HEK293 (cell line): Measurements from ENCODE around the gene CHD1.
A peak's percentile ranks its signal among the peaks of the same experiment; 100 is the strongest.

Experiments used
- CTCF ChIA-PET: fragments of 350-600 bp; formaldehyde crosslinking; extraction: SDS; loops from one replicate; lab custom pipeline; 2021; ENCODE audit warnings: antibody characterized with exemption; lab: Yijun Ruan, JAX
- POLR2A ChIA-PET: fragments of 300-600 bp; formaldehyde crosslinking; extraction: SDS; loops from one replicate; lab custom pipeline; 2020; ENCODE audit warnings: antibody characterized with exemption, inconsistent platforms; lab: Yijun Ruan, JAX
- H3K27ac ChIP-seq: fragments of 200-500 bp; sonication (Bioruptor generic); 2 replicates; pipeline ENCODE4 v1.5.1; 2014; ENCODE audit warnings: low read depth, low read length, control low read depth, inconsistent platforms; ENCODE audit errors: extremely low read depth
- H3K36me3 ChIP-seq, 2 experiments: fragments of 200-500 bp in 1 of 2; sonication (Bioruptor generic) in 1 of 2; 1 replicate in 1 of 2; 2 replicates in 1 of 2; pipeline ENCODE4 v1.5.1; 2014 to 2017; ENCODE audit warnings: inconsistent platforms in 2 of 2, low read length in 2 of 2; ENCODE audit not compliant: control insufficient read depth in 2 of 2, insufficient read depth in 1 of 2
- H3K4me1 ChIP-seq: fragments of 200-500 bp; sonication (Bioruptor generic); 2 replicates; pipeline ENCODE4 v1.5.1; 2014; ENCODE audit warnings: mild to moderate bottlenecking, low read length, inconsistent platforms; ENCODE audit not compliant: control insufficient read depth, insufficient read depth
- H3K4me3 ChIP-seq: 2 replicates; pipeline ENCODE4 v1.5.1; 2011; ENCODE audit warnings: low read depth, mild to moderate bottlenecking, control low read depth, low read length, moderate library complexity
- H3K9me3 ChIP-seq: fragments of 200-500 bp; sonication (Bioruptor generic); 2 replicates; pipeline ENCODE4 v1.5.1; 2014; ENCODE audit warnings: low read depth, low read length, inconsistent platforms; ENCODE audit not compliant: control insufficient read depth, insufficient read depth
- FEZF1 ChIP-seq: fragments of 450-650 bp; formaldehyde crosslinking; IDR thresholded peaks from 2 replicates; pipeline ENCODE4 v1.5.1; 2016; ENCODE audit warnings: missing biosample characterization, missing genetic modification characterization
- KLF1 ChIP-seq: fragments of 450-650 bp; formaldehyde crosslinking; IDR thresholded peaks from 2 replicates; pipeline ENCODE4 v1.5.1; 2016; ENCODE audit warnings: missing biosample characterization, missing genetic modification characterization
- MZF1 ChIP-seq: fragments of 450-650 bp; formaldehyde crosslinking; IDR thresholded peaks from 2 replicates; pipeline ENCODE4 v1.5.1; 2017; ENCODE audit warnings: missing biosample characterization, missing genetic modification characterization, borderline replicate concordance
- SP7 ChIP-seq: fragments of 450-650 bp; formaldehyde crosslinking; IDR thresholded peaks from 2 replicates; pipeline ENCODE4 v1.5.1; 2016; ENCODE audit warnings: missing biosample characterization, missing genetic modification characterization
- ZBTB48 ChIP-seq: fragments of 450-650 bp; formaldehyde crosslinking; IDR thresholded peaks from 2 replicates; pipeline ENCODE4 v1.5.1; 2016; ENCODE audit warnings: missing biosample characterization, missing genetic modification characterization
- ZEB2 ChIP-seq: fragments of 450-650 bp; formaldehyde crosslinking; IDR thresholded peaks from 2 replicates; pipeline ENCODE4 v1.5.1; 2016; ENCODE audit warnings: missing biosample characterization, missing genetic modification characterization
- ZFHX2 ChIP-seq: fragments of 450-650 bp; formaldehyde crosslinking; conservative IDR thresholded peaks from 2 replicates; pipeline ENCODE4 v1.5.1; 2016; ENCODE audit warnings: missing biosample characterization, missing genetic modification characterization
- ZNF211 ChIP-seq: fragments of 450-650 bp; formaldehyde crosslinking; IDR thresholded peaks from 2 replicates; pipeline ENCODE4 v1.5.1; 2016; ENCODE audit warnings: low read depth, missing biosample characterization, missing genetic modification characterization
- ZNF266 ChIP-seq: fragments of 450-650 bp; formaldehyde crosslinking; IDR thresholded peaks from 2 replicates; pipeline ENCODE4 v1.5.1; 2016; ENCODE audit warnings: missing biosample characterization, missing genetic modification characterization, low read depth
- ZNF350 ChIP-seq: fragments of 450-650 bp; formaldehyde crosslinking; IDR thresholded peaks from 2 replicates; pipeline ENCODE4 v1.5.0; 2017; ENCODE audit warnings: missing biosample characterization, mild to moderate bottlenecking, missing genetic modification characterization
- ZNF571 ChIP-seq: fragments of 450-650 bp; formaldehyde crosslinking; IDR thresholded peaks from 2 replicates; pipeline ENCODE4 v1.5.0; 2017; ENCODE audit warnings: missing biosample characterization, missing genetic modification characterization
- ZNF600 ChIP-seq: fragments of 450-650 bp; formaldehyde crosslinking; IDR thresholded peaks from 2 replicates; pipeline ENCODE4 v1.5.1; 2016; ENCODE audit warnings: missing biosample characterization, missing genetic modification characterization
- ZNF660 ChIP-seq: fragments of 450-650 bp; IDR thresholded peaks from 2 replicates; pipeline ENCODE4 v1.5.1; 2018; ENCODE audit warnings: missing biosample characterization, mild to moderate bottlenecking, missing genetic modification characterization
- ZNF843 ChIP-seq: fragments of 450-650 bp; formaldehyde crosslinking; IDR thresholded peaks from 2 replicates; pipeline ENCODE4 v1.5.1; 2016; ENCODE audit warnings: missing biosample characterization, missing genetic modification characterization
- ZSCAN30 ChIP-seq: fragments of 450-650 bp; IDR thresholded peaks from 2 replicates; pipeline ENCODE4 v1.5.1; 2018; ENCODE audit warnings: missing biosample characterization, mild to moderate bottlenecking, missing genetic modification characterization, moderate library complexity
- TF ChIP-seq, protein P1 (sequence below): fragments of 450-650 bp; formaldehyde crosslinking; IDR thresholded peaks from 2 replicates; pipeline ENCODE4 v1.5.1; 2016; ENCODE audit warnings: missing biosample characterization, missing genetic modification characterization
- TF ChIP-seq, protein P2 (sequence below): fragments of 450-650 bp; formaldehyde crosslinking; IDR thresholded peaks from 2 replicates; pipeline ENCODE4 v1.5.1; 2017; ENCODE audit warnings: missing biosample characterization, missing genetic modification characterization
- TF ChIP-seq, protein P3 (sequence below): fragments of 450-650 bp; formaldehyde crosslinking; IDR thresholded peaks from 2 replicates; pipeline ENCODE4 v1.5.1; 2016; ENCODE audit warnings: missing biosample characterization, missing genetic modification characterization
- TF ChIP-seq, protein P4 (sequence below): fragments of 450-650 bp; formaldehyde crosslinking; conservative IDR thresholded peaks from 2 replicates; pipeline ENCODE4 v1.5.1; 2016; ENCODE audit warnings: low read depth, missing biosample characterization, missing genetic modification characterization

CHD1 gene

DNA sequence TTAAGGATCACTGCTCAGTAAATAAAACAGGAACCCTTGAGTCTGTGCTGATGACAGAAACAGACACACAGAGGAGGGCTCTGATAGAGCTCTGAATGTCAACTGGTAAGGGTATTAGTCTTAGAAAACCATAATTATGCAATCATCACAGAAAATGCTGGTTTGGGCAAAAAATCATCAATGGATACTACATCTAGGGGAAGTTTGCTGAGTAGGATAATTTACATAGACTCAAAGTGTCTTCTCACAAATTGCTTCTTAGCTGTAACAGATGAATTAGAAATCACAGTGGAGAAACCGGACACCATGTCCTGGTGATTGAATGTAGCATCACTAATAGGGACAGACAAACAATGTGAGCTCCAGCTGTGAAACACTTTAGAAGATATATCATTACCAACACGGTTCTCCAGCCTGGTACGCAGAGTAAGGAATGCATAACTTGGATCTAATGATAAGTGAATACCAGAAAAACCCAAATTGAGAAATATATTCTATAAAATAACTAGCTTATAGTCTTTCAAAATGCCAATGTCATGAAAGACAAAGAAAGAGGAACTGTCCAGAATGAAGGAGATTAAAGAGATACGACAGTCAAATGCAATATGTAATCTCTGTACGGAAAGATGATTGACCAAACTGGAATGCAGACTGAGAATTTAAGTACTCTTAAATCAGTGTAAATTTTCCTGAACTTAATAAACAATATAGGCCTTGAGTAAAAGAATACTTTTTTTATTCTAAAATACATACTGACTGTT lies 17.3 kb downstream of the CHD1 start:
- TF ChIP-seq FEZF1: peak; percentile 9; the same call in 1 of the 2 replicates
- TF ChIP-seq ZNF266: no peak
- TF ChIP-seq ZNF600 (tag by site-specific recombination): peak; percentile 43; the same call in 1 of the 2 replicates
- 0 out of 2 replicates have a peak, but pooled peaks have one; percentile 13 for TF ChIP-seq ZNF660 (tag by site-specific recombination)
- TF ChIP-seq, protein P1, sequence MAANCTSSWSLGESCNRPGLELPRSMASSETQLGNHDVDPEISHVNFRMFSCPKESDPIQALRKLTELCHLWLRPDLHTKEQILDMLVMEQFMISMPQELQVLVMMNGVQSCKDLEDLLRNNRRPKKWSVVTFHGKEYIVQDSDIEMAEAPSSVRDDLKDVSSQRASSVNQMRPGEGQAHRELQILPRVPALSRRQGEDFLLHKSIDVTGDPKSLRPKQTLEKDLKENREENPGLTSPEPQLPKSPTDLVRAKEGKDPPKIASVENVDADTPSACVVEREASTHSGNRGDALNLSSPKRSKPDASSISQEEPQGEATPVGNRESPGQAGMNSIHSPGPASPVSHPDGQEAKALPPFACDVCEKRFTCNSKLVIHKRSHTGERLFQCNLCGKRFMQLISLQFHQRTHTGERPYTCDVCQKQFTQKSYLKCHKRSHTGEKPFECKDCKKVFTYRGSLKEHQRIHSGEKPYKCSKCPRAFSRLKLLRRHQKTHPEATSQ (tag by site-specific recombination): no peak
- TF ChIP-seq ZNF571 (tag by site-specific recombination): no peak
- TF ChIP-seq SP7 (tag by site-specific recombination): peak; percentile 60; the same call in 1 of the 2 replicates
- TF ChIP-seq, protein P2, sequence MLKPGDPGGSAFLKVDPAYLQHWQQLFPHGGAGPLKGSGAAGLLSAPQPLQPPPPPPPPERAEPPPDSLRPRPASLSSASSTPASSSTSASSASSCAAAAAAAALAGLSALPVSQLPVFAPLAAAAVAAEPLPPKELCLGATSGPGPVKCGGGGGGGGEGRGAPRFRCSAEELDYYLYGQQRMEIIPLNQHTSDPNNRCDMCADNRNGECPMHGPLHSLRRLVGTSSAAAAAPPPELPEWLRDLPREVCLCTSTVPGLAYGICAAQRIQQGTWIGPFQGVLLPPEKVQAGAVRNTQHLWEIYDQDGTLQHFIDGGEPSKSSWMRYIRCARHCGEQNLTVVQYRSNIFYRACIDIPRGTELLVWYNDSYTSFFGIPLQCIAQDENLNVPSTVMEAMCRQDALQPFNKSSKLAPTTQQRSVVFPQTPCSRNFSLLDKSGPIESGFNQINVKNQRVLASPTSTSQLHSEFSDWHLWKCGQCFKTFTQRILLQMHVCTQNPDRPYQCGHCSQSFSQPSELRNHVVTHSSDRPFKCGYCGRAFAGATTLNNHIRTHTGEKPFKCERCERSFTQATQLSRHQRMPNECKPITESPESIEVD (tag by site-specific recombination): 0 out of 2 replicates have a peak, but pooled peaks have one; percentile 28
- TF ChIP-seq KLF1 (tag by site-specific recombination): no peak
- TF ChIP-seq MZF1 (tag by site-specific recombination): no peak
- TF ChIP-seq ZNF211 (tag by site-specific recombination): no peak
- no peak for TF ChIP-seq ZFHX2 (tag by site-specific recombination)
- TF ChIP-seq, protein P3, sequence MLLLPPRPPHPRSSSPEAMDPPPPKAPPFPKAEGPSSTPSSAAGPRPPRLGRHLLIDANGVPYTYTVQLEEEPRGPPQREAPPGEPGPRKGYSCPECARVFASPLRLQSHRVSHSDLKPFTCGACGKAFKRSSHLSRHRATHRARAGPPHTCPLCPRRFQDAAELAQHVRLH (tag by site-specific recombination): no peak
- TF ChIP-seq, protein P4, sequence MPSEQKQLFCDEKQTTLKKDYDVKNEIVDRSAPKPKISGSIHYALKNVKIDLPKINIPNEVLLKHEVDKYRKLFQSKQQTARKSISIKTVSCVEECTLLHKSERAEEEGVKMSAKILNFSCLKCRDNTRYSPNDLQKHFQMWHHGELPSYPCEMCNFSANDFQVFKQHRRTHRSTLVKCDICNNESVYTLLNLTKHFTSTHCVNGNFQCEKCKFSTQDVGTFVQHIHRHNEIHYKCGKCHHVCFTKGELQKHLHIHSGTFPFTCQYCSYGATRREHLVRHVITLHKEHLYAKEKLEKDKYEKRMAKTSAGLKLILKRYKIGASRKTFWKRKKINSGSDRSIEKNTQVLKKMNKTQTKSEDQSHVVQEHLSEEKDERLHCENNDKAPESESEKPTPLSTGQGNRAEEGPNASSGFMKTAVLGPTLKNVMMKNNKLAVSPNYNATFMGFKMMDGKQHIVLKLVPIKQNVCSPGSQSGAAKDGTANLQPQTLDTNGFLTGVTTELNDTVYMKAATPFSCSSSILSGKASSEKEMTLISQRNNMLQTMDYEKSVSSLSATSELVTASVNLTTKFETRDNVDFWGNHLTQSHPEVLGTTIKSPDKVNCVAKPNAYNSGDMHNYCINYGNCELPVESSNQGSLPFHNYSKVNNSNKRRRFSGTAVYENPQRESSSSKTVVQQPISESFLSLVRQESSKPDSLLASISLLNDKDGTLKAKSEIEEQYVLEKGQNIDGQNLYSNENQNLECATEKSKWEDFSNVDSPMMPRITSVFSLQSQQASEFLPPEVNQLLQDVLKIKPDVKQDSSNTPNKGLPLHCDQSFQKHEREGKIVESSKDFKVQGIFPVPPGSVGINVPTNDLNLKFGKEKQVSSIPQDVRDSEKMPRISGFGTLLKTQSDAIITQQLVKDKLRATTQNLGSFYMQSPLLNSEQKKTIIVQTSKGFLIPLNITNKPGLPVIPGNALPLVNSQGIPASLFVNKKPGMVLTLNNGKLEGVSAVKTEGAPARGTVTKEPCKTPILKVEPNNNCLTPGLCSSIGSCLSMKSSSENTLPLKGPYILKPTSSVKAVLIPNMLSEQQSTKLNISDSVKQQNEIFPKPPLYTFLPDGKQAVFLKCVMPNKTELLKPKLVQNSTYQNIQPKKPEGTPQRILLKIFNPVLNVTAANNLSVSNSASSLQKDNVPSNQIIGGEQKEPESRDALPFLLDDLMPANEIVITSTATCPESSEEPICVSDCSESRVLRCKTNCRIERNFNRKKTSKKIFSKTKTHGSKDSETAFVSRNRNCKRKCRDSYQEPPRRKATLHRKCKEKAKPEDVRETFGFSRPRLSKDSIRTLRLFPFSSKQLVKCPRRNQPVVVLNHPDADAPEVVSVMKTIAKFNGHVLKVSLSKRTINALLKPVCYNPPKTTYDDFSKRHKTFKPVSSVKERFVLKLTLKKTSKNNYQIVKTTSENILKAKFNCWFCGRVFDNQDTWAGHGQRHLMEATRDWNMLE (tag by site-specific recombination): no peak
- no peak for TF ChIP-seq ZBTB48 (tag by site-specific recombination)
- no peak for TF ChIP-seq ZNF350 (tag by site-specific recombination)
- TF ChIP-seq ZNF843 (tag by site-specific recombination): peak; percentile 47; the same call in 1 of the 2 replicates
- TF ChIP-seq ZSCAN30 (tag by site-specific recombination): no peak
- TF ChIP-seq ZEB2 (tag by site-specific recombination): peak; percentile 62; the same call in 1 of the 2 replicates
- no peak overlapping the region for H3K4me3 ChIP-seq
- no peak overlapping the region for H3K27ac ChIP-seq
- POLR2A ChIA-PET: interaction anchor here (1.0 to 1.4 kb wide), 3 partner anchors 10 to 18 kb away, joined by 3 to 8 read pairs (median 3); no protein-coding TSS in a partner anchor
- H3K4me1 ChIP-seq: peaks cover 16% of the 10 kb centered on the region
- H3K9me3 ChIP-seq: no peaks in the 10 kb centered on the region
- peaks cover 9 to 17% of the 10 kb centered on the region in 2 experiments; a peak in 2 of 3 replicates for H3K36me3 ChIP-seq
- CTCF ChIA-PET: interaction anchor here (1.1 to 3.1 kb wide), 2 partner anchors 121 to 144 kb away, joined by 3 to 11 read pairs; no protein-coding TSS in a partner anchor
